ENCODE measurements around the gene SCO2.

GRCh38 chr22:50523458-50523805 is 2.0 kb downstream of the SCO2 start:
- TF ChIP-seq HMG20A (CRISPR knock-in tag; IDR thresholded peaks at IDR 0.05; ENCODE audit: borderline replicate concordance) (no peak), CBX1 (IDR thresholded peaks at IDR 0.05; ENCODE audit: low read depth) (no peak), RFXAP (CRISPR knock-in tag; IDR thresholded peaks at IDR 0.05; ENCODE audit: borderline replicate concordance) (no peak), CENPT (CRISPR knock-in tag; IDR thresholded peaks at IDR 0.05; ENCODE audit: low read depth) (no peak), ZNF235 (CRISPR knock-in tag; IDR thresholded peaks at IDR 0.05; ENCODE audit: borderline replicate concordance) (no peak)
- TF ChIP-seq, protein P1, sequence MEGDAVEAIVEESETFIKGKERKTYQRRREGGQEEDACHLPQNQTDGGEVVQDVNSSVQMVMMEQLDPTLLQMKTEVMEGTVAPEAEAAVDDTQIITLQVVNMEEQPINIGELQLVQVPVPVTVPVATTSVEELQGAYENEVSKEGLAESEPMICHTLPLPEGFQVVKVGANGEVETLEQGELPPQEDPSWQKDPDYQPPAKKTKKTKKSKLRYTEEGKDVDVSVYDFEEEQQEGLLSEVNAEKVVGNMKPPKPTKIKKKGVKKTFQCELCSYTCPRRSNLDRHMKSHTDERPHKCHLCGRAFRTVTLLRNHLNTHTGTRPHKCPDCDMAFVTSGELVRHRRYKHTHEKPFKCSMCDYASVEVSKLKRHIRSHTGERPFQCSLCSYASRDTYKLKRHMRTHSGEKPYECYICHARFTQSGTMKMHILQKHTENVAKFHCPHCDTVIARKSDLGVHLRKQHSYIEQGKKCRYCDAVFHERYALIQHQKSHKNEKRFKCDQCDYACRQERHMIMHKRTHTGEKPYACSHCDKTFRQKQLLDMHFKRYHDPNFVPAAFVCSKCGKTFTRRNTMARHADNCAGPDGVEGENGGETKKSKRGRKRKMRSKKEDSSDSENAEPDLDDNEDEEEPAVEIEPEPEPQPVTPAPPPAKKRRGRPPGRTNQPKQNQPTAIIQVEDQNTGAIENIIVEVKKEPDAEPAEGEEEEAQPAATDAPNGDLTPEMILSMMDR (CRISPR knock-in tag; IDR thresholded peaks at IDR 0.05) = no peak

Measured in HepG2 (cell line).